NCI-H2081 treated with DMSO at 0.1 percent for 48 hours (cell line): Measurements from ENCODE around the gene GRB10.

ENCODE experiments used
- DNase-seq: peaks from one replicate; lab custom pipeline; 2025; lab: John Stamatoyannopoulos, UW

Gene GRB10

DNA sequence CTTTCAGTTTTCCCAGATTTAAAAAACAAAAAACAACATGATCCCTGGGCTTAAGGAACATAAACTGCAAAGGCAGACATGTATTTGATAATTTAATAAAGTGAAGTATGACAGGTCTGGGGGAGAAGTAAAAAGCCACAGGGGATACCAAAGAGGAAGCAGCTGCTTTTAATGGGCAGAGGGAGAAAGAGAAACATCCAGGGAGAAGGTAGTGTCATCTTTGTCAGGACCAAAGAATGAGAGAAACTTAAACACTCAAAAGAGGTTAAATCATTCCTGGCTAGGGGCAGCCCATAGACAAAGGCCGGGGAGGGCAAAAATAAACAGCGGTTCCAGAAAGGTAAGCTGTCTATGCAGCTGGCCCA lies 94.5 kb downstream of the GRB10 start:
- no peak for DNase-seq

DNA sequence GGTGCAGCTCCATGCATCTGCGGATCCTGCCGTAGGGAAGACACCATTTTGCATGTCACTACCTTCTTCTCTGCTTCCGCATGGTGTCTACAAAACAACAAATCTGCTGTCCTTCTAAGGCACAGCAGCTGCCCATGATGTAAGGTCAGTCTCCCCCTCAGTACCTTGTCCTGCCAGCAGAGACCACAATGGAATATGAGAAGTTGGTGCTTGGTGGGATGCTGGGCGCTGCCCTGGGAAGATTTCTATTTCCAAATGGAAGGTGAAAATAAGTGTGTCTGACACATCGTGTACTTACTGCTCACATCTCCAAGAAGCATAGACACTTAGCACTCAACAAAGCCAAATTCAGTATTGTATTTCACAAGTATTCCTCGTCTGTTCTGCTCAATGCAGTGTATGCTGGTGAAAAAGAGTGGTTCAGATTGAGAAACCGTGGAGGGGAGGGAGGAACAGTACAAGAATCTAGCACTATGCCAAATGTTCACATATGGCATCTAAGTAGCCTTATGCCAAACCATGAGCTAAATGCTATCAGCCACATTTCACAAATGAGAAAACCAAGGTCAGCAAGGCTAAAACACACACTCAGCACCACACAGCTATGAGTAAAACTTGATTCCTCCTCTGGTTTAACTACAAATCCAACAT lies 95.0 kb downstream of the GRB10 start:
- DNase-seq: no peak

DNA sequence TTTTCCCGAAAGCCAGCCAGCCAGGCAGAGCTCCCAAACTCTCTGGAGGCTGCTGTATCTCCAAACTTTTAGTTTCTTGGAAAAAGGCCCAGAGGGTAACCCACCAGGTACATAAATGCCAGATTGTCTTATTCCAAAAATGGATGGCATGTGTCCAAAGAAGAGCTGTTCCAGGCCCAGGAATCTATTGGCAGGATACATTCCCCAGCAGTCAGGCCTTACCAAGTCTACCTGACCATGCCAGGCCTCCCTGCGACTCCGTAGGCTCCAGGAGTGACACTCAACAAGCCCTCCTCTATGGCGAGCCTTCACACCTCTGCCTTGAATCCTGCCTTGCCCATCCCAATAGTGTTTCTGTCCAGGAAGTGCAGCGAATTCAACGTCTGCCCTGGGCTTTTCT lies 95.6 kb downstream of the GRB10 start:
- DNase-seq: no peak

DNA sequence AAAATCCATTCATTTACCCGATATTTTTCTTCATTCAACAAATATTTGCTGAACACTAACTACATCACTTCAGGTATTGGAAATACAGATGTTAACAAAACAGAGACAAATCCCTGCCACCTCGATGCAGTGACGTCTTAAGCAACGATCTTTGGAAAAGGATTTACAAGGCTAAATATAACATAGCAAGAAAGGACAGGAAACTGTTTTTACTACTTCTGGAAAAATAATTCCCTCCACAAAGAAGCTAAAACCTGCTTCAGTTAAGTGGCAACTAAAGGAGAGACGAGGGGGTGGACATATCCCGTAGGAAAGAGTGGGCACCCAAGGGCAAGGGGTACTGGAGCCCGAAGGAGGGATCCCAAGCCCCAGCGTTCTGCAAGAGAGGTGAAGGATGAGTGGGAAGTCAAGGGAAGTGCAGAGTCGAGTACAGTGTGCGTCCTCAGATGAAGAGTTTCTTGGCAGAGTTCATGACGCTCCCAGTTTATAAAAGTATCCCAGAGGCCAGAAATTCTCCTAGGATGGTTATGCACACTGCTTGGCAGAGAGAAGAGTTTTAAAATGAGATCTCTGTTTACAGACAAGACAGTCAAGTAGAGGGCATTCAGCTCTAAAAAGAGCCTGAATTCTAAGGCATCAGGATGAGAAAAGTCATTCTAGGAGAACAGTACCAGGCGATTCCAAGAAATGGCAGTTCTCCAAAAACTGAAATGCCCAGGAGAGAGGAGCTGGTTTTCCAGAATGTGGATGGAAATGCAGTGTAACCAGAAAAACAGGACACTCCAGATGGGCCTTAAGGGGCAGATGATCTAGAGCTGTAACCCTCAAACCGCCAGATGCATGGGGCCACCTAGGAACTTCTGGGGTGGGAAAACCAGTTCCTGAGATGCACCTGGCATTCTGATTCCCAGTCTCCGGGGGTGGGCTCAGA lies 97.3 kb downstream of the GRB10 start:
- no peak for DNase-seq

DNA sequence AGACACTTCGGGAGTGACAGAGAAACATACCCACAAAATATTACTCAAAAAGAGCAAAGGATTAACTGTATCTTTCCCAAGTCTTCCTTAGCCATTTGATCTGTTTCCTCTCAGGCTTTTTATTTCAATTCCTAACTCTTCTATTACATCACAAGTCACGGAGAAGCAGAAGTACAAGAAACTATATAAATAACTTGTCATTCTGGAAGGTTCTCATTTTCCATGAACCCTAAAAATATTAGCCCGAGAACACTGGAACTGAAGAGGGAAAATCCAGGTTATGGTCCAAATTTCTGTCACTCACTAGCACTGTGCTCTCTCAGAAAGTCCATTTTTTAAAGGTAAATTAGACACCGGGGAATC lies 98.0 kb downstream of the GRB10 start:
- no peak for DNase-seq

DNA sequence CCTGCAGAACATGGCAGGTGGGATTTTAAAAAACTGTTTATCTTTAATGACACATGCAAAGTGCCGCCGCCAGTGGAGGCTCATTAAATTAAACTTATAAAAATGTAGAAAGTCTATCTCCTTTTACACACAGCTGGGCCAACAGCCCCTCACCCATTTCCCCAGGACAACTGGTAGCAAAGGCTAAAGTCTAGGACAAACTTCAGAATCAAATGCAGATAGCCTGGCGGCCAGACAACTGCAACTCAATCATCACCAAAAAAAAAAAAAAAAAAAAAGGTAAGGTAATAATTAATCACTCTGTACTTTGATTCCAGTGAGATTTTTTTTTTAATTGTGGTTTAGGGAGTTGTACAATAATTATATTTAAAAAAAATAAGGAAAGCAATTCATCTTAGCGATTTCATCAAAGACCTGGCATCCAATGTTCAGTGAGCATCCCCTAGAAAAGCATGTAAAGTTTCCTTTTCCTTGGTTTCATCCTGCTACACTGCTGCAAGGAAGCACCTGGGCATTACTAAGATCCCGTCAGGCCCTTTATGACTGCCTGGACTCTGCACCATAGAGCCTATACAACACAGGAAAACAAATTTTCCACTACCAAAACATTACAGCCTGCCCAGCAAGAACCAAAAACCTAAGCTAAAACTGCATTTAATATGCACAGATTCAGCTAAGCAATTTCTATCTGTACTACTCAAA lies 98.5 kb downstream of the GRB10 start:
- DNase-seq: no peak

DNA sequence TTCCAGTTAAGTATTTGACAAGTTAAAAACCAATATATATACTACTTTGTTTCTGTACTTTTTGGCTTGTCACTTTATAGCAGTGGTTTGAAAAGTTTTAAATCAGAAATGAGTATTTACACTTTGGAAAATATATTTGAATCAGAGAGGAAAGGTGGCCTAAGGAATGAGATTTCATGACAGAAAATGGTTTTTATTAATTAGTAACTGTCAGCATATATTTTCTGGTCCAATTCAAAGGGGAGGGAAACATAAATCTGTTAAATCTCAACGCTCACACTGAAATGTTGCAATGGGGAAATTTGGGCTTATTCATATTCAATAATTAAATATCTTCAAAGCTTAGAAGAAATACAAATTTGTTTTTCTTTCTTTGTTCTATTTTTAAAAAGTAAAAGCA lies 100.1 kb downstream of the GRB10 start:
- no peak for DNase-seq

DNA sequence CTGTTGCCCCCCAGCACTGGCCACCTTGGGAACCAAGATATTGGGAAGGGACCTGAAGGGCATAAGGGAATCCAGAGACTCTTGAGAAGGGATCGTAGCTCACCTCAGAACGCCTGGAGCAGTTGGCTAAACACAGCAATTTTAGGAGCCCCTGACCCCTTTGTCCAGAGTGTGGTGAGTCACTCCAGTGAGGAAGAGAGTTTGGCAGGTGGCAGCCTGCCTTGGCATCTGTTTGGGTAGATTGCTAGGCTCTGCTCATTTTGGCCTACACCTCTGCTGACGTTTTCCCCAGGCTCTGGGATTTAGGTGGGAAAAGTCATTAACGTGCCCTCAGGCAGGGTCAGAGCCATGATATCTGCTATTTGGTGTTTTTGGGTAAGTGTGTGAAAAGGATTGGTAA lies 100.6 kb downstream of the GRB10 start:
- DNase-seq: no peak

DNA sequence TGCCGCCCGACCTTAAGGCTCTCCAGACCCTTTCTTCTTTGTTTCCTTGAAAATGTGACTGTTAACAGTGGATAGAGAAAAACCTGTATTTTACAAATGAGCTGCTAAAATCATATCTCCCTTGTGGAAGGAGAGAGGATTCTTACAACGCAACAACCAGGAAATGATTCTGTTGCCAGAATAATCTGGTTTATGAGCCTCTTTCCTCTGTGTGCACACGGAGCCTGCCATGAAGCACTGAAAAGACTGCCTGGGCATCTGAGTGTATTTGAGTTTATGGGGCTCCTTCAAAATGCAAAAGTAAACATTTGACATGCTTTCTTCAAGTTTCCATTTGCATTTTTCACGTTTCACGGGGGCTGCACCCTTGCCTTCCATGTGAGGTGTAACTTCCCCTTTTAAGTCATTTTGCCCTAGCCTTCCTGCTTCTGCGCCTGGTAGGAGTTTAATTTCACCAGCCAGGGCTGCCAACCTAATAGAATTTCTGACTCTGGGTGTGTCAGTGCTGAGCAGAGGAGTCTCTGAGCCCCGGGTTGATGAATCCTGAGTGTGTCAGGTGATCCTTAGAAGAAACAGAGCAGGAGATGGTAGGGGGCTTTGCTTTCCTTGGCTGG lies 101.2 kb downstream of the GRB10 start:
- DNase-seq: no peak

DNA sequence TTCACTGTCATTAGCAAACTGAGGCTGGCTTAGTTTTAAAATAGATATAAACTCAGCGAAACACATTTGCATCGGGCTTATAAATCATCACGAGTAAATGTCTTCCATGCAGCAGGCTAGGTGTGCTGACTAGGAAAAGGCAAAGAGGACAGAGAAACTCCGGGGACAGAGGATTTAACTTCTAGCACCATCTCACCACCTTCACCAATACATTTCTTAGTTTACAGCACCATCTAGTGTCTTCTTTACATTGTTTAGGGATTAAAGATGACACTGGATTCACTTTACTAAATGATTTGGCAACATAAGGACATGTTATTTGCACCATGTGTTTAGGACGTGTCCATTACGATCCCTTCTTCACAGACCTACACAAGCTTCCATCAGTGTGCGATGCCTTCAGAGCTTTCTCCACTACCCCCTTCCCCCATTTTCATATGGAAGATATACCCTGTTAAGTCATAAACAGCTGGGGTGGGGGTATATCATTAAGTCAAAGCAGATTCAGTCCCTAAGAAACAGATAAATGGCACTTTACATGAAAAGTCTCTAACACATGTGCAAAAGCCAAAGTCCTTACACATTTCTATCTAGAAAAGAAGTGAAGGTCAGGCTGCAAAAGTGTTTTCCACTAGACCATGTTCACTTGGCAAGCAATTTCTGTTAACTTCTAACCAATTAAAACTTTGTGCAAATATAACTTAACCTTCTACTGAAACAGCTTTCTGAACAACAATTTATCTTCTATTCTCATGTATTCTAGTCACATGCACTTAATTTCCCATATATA lies 103.3 kb downstream of the GRB10 start:
- DNase-seq: peak; percentile 45

DNA sequence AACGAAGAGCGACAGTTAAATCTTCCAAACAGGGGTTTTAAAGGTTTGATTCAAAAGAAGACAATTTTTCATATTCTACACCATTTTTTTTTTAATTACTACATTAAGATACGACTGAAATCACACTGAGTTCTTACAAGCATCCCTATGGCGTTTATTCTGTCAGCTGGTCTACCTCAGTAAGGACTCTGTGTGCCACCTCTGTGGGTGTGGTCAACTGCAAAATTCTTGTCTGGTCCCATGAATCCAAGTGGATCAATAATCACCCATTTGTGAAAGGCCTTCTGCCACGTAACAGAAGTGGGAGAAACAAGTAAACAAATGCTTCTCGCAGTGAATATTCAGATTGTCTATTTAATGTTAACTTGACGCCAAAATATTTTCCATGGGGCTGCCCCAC lies 104.1 kb downstream of the GRB10 start:
- DNase-seq: no peak

DNA sequence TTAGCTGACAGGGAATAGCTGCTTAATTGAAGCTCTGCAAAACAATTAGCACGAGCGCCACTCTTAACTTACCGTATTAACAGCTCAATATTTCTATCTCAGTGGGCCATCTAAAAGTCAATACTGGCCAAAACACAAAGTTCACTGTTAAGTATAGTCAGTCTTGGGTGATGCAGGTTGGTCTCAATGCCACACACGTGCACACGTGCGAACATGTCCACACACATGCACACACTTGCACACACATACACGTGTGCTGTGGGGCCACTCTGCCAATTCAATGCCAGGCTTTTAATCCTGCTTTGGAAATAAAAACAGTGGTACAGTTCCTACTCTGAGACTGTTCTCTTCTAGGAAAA lies 105.1 kb downstream of the GRB10 start:
- DNase-seq: no peak

DNA sequence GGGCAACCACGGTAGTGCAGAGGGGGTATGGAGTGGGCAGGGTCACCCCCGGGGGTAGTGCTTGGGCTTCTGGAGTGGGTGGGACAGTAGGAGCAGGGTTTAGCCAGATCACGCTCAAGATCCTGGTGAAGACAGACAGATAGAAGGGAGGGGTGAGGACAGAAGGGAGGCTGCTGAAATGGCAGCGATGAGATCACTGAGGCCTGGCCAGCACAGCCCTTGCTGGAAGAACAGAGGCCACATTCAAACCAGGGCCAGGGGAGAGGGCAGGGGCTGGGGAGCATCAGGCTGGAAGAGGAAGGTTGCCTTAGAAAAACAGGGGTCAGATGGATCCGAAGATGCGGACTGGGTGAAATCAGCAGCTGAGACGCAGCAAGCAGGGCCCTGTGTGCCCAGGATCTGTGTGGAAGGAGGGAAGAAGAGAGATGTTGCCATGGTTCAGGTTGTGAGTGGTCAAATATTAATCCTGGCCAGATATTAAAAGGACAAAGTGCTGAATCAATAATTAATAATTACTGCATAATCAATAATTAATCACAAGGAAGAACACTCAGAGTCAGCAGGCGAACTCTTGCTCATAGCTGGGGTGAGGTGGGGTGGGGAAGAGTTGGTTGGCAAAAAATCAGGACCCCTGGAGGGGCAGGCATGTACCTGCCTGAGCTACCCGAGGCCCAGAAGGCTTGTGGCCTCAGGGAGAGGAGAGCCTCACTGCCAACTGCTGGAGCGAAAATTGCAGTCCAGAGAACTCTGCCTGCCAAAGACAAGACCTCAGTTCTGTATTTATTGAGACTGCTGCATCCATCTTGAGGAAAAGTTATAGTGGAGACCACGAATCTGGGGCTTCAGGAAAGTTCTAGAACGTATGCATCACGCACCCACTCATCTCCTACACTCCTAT lies 105.7 kb downstream of the GRB10 start:
- no peak for DNase-seq

DNA sequence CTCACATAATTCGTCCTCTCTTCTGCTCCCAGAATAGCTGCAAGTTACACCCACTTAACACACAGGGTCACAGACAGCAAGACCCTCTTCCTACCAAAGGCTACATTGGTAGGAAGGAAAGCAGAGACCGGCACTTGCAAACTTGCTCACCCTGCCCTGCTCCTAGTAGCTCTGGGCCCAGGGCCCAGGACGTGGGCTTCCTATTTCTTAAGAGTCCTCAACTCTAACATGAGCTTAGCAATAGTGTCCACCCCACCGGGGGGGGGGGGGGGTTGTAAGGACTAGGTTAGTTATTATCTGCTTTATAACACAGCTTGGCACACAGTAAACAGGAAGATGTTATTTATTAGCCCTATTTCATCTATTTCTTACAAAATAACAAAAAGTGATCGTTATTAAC lies 106.6 kb downstream of the GRB10 start:
- DNase-seq: no peak

DNA sequence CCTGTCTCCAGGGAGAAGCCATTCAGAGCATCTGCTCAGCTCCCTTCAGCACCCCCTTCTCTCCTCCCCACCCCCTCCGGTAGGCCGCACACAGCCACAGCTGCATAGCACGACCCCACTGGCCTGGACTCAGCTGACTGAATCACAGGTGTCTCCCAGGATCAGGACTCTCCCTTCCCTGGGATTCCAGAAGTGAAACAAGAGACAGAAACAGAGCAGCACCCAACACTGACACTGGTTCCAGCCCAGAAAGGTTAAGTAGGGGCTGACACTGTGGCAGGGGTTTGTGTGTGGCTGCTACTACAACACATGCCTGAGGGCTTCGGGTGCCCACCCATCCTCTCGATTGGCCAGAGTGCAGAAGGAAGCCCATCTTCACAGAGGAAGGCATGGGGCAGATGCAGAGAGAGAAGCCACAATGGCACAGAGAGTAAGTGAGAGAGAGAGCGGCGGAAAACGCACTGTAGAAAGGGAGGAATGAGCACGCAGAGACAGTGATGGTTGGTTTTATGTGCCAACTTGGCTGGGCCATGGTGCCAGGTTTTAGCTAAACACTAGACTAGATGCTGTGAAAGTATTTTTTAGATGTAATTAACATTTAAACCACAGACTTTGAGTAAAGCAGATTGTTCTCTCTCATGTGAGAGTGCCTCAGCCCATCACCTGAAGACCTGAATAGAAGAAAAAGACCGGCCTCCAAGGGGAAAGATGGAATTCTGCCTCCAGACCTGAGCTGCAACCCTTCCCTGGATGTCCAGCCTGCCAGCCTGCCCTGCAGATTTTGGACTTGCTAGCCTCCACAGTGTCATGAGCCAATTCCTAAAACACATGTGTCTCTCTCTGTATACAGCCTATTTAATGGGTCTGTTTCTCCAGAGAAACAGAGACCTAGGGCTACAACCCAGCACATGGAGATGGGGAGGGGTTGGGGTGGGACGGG lies 107.5 kb downstream of the GRB10 start:
- no peak for DNase-seq

DNA sequence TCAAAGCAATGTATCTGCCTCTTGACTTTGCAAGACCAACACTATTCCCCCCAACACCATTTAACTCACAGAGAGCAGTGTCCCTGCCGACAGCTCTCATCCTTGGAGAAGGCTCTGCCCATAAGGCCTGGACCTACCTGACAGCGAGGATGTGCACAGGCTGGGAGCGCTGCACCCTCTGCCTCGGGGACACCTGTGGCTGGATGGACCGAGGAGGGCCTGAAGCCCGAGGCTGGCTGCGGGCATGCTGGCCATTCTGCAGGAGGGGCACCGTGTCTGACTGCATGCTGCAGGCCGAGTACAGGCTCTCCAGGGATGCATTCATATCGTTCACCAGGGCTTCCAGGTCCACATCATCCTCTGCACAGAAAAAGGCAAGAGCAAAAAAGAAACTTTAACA lies 108.4 kb downstream of the GRB10 start:
- no peak for DNase-seq

DNA sequence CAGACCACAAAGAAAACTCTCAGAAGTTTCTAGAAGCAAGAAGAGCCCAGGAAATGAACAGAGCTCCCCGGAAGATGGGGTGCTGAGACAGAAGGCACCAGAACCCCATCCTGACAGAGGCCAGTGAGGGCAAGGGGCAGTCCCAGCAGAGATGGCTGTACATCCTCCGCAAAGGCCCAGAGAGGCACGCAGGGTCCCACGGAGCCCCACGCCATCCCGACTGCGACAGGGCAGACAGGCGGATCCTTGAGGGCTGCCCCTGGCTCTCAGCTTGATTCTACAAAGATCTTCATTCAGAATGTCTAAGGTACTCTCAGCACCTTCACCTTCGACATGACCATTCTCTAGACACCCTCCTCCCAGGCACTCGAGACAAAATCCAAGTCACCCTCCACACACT lies 109.6 kb downstream of the GRB10 start:
- DNase-seq: no peak

DNA sequence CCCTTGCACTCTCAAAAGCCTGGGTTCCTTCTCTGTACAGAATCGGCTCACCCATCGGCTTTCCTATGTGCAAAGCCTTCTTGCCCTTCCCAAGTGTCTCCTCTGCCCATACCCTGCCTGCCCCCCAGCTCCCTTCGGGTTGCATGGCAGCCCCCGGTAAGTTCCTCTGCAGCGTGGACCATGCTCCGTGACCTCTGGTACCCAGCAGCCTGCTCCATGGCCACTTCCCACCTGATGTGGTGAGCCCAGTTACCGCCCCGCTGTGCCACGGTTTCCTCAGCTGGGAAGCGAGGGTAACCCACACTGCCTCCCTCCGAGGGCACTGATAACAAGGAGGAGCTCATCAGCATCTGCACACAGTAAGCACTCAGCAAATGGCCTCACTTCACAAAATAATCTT lies 110.7 kb downstream of the GRB10 start:
- DNase-seq: no peak

DNA sequence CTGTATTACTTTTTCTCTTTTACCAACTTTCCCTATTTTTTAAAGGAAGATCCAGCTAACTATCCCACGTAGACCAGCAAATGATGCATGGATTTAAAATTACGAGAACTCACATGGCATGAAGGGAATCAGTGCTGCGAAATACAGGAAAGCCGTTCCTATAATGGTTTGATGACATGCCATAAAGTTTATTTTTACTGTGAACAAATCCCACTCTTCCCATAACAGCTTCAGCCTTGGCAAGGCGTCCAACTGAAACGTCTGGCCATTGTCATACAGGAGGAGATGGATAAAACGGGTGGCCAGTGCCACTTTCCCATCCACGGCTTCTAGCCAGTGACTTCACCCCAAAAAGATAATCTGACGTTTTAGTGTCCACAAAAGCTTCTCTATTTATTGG lies 111.3 kb downstream of the GRB10 start:
- DNase-seq: no peak

DNA sequence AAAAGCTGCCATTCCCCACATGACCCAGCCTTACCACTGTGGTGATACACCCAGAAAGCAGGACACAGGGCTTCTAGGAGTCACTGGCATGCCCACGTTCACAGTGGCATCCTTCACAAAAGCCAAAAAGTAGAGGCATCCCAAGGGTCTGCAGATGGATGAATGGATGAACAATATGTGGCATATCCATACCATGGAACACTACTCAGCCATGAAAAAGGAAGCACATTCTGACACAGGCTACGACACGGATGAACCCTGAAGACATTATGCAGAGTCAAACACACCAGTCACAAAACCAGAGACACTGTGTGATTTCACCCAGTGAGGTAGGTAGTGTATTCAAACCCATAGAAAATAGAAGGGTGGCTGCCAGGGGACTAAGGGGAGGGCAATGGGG lies 112.8 kb downstream of the GRB10 start:
- DNase-seq: no peak
